Astrocyte (in vitro differentiated cells and primary cell): Measurements from ENCODE around the gene TMOD1. TPM values are rescaled to one million over a fixed set of nuclear protein-coding genes. Genes with fewer than 3 reads are reported as not detected.

Source experiments
- DNase-seq: peaks from one replicate; pipeline ENCODE4 v3.0.0-alpha.2; 2010; ENCODE audit warnings: low read depth
- FAIRE-seq: peaks from 2 replicates; lab custom pipeline; 2011; peaks lifted over from hg19 to GRCh38; lab: Jason Lieb, UNC
- H2AFZ ChIP-seq: 2 replicates; pipeline ENCODE4 v1.6.0; 2012; ENCODE audit warnings: low read depth, low read length, inconsistent platforms
- H3K27ac ChIP-seq: 2 replicates; pipeline ENCODE4 v1.5.1; 2011; ENCODE audit warnings: low read depth, low read length, inconsistent platforms
- H3K27me3 ChIP-seq: 2 replicates; pipeline ENCODE4 v1.6.0; 2011; ENCODE audit warnings: low read length, inconsistent platforms; ENCODE audit not compliant: insufficient read depth
- H3K36me3 ChIP-seq: 2 replicates; pipeline ENCODE4 v1.5.1; 2011; ENCODE audit warnings: low read length, inconsistent platforms; ENCODE audit not compliant: insufficient read depth
- H3K4me1 ChIP-seq: 2 replicates; pipeline ENCODE4 v1.5.1; 2011; ENCODE audit warnings: low read length, inconsistent platforms; ENCODE audit not compliant: insufficient read depth
- H3K4me2 ChIP-seq: 2 replicates; pipeline ENCODE4 v1.6.0; 2012; ENCODE audit warnings: low read length, inconsistent platforms
- H3K4me3 ChIP-seq: 2 replicates; pipeline ENCODE4 v1.5.1; 2011; ENCODE audit warnings: low read depth, mild to moderate bottlenecking, low read length, inconsistent platforms; ENCODE audit not compliant: insufficient read depth
- H3K79me2 ChIP-seq: 2 replicates; pipeline ENCODE4 v1.6.0; 2012; ENCODE audit warnings: mild to moderate bottlenecking, low read length, inconsistent platforms; ENCODE audit not compliant: insufficient read depth
- H3K9ac ChIP-seq: 2 replicates; pipeline ENCODE4 v1.6.0; 2012; ENCODE audit warnings: mild to moderate bottlenecking, low read length, inconsistent platforms
- H3K9me3 ChIP-seq: 2 replicates; pipeline ENCODE4 v1.5.1; 2012; ENCODE audit warnings: low read depth, mild to moderate bottlenecking, low read length, inconsistent platforms; ENCODE audit not compliant: insufficient read depth
- H4K20me1 ChIP-seq: 2 replicates; pipeline ENCODE4 v1.6.0; 2012; ENCODE audit warnings: low read length, inconsistent platforms; ENCODE audit not compliant: insufficient read depth
- H3K27ac Mint-ChIP-seq: one replicate; pipeline ENCODE4 v1.8.0; 2021; ENCODE audit warnings: mild to moderate bottlenecking, mixed read lengths; ENCODE audit not compliant: unreplicated experiment
- H3K27me3 Mint-ChIP-seq: one replicate; pipeline ENCODE4 v1.8.0; 2021; ENCODE audit warnings: low read depth, mixed read lengths; ENCODE audit not compliant: unreplicated experiment
- H3K36me3 Mint-ChIP-seq: one replicate; pipeline ENCODE4 v1.8.0; 2021; ENCODE audit warnings: low read depth, mixed read lengths; ENCODE audit not compliant: unreplicated experiment
- H3K4me1 Mint-ChIP-seq: one replicate; pipeline ENCODE4 v1.8.0; 2021; ENCODE audit warnings: low read depth, mixed read lengths; ENCODE audit not compliant: unreplicated experiment
- H3K4me3 Mint-ChIP-seq: one replicate; pipeline ENCODE4 v1.8.0; 2021; ENCODE audit warnings: mild to moderate bottlenecking, moderate library complexity, mixed read lengths; ENCODE audit not compliant: unreplicated experiment
- H3K9me3 Mint-ChIP-seq: one replicate; pipeline ENCODE4 v1.8.0; 2021; ENCODE audit warnings: mild to moderate bottlenecking, mixed read lengths; ENCODE audit not compliant: unreplicated experiment
- CTCF ChIP-seq: IDR thresholded peaks from 2 replicates; pipeline ENCODE4 v1.5.1; 2011; ENCODE audit warnings: low read depth, mild to moderate bottlenecking, inconsistent platforms, low read length, moderate library complexity; ENCODE audit not compliant: insufficient read depth
- EZH2 ChIP-seq: IDR thresholded peaks from 2 replicates; pipeline ENCODE4 v1.6.1; 2012; ENCODE audit warnings: mild to moderate bottlenecking, low read length, inconsistent platforms; ENCODE audit not compliant: insufficient read depth
- total RNA-seq: library from RNA; stranded (reverse); gene quantifications from 2 replicates; pipeline ENCODE4 v1.2.1, GENCODE V29; 2021

The TMOD1 gene
- total RNA-seq, 1 donor from 2014 or later: 0.48 TPM

GRCh38 chr9:97623946-97624345, 122.5 kb downstream of the TMOD1 start:
- Histone ChIP-seq H3K27ac (no peak overlapping the region), H3K9me3 (no peaks in the 10 kb centered on the region), H3K9ac (no peak overlapping the region), H4K20me1 (peaks cover 12% of the 10 kb centered on the region), H3K36me3 (peaks cover 22% of the 10 kb centered on the region), H3K4me2 (no peak overlapping the region), H3K79me2 (peaks cover 21% of the 10 kb centered on the region), H2AFZ (no peak overlapping the region), H3K4me1 (no peaks in the 10 kb centered on the region), H3K27me3 (no peaks in the 10 kb centered on the region), H3K4me3 (no peak overlapping the region)
- Mint-ChIP-seq H3K27me3 (no peaks in the 10 kb centered on the region), H3K27ac (no peak overlapping the region), H3K4me1 (peaks cover 9% of the 10 kb centered on the region), H3K36me3 (peaks cover 35% of the 10 kb centered on the region), H3K4me3 (no peak overlapping the region), H3K9me3 (peaks cover 2% of the 10 kb centered on the region)
- no peak for TF ChIP-seq EZH2
- TF ChIP-seq CTCF: no peak
- no peak for DNase-seq
- FAIRE-seq: no peak

- H3K36me3 Mint-ChIP-seq: peaks cover 29% of the 10 kb centered on the region
- H3K4me3 Mint-ChIP-seq: no peak overlapping the region
- DNase-seq: no peak
Observed at GRCh38 chr9:97625620-97626019, 124.2 kb downstream of the TMOD1 start.

More at GRCh38 chr9:97625620-97626019, 124.2 kb downstream of the TMOD1 start:
- no peak for FAIRE-seq
- Histone ChIP-seq H3K4me3 (no peak overlapping the region), H3K4me2 (no peak overlapping the region), H3K4me1 (no peaks in the 10 kb centered on the region), H3K79me2 (peaks cover 38% of the 10 kb centered on the region), H2AFZ (no peak overlapping the region), H3K36me3 (peaks cover 20% of the 10 kb centered on the region), H3K27me3 (no peaks in the 10 kb centered on the region), H3K9me3 (no peaks in the 10 kb centered on the region), H3K9ac (no peak overlapping the region), H3K27ac (no peak overlapping the region), H4K20me1 (peaks cover 14% of the 10 kb centered on the region)
- TF ChIP-seq EZH2 (no peak), CTCF (no peak)
- peaks cover 2% of the 10 kb centered on the region for H3K9me3 Mint-ChIP-seq
- H3K27me3 Mint-ChIP-seq: no peaks in the 10 kb centered on the region
- H3K4me1 Mint-ChIP-seq: peaks cover 10% of the 10 kb centered on the region
- H3K27ac Mint-ChIP-seq: no peak overlapping the region
